HEK293 (cell line): ENCODE results near the gene SAMHD1.

Experiments
- FEZF1 ChIP-seq: fragments of 450-650 bp; formaldehyde crosslinking; IDR thresholded peaks from 2 replicates; pipeline ENCODE4 v1.5.1; 2016; ENCODE audit warnings: missing biosample characterization, missing genetic modification characterization
- GLI2 ChIP-seq: fragments of 450-650 bp; formaldehyde crosslinking; IDR thresholded peaks from 2 replicates; pipeline ENCODE4; 2017; ENCODE audit warnings: missing biosample characterization, missing genetic modification characterization, low read depth, borderline replicate concordance
- HOXC10 ChIP-seq: sonication (generic); formaldehyde crosslinking; IDR thresholded peaks from 2 replicates; pipeline ENCODE4 v1.8.1; 2023; ENCODE audit warnings: mild to moderate bottlenecking, missing genetic modification reagents
- RBAK ChIP-seq: fragments of 450-650 bp; formaldehyde crosslinking; IDR thresholded peaks from 2 replicates; pipeline ENCODE4 v1.5.1; 2016; ENCODE audit warnings: missing biosample characterization, missing genetic modification characterization
- ZBTB7A ChIP-seq: fragments of 450-650 bp; formaldehyde crosslinking; IDR thresholded peaks from 2 replicates; pipeline ENCODE4 v1.5.1; 2016; ENCODE audit warnings: low read depth, missing biosample characterization, missing genetic modification characterization
- ZNF146 ChIP-seq: fragments of 450-650 bp; formaldehyde crosslinking; IDR thresholded peaks from 2 replicates; pipeline ENCODE4 v1.5.1; 2016; ENCODE audit warnings: missing biosample characterization, missing genetic modification characterization
- ZNF148 ChIP-seq: fragments of 450-650 bp; formaldehyde crosslinking; IDR thresholded peaks from 2 replicates; pipeline ENCODE4 v1.5.0; 2017; ENCODE audit warnings: missing biosample characterization, missing genetic modification characterization, borderline replicate concordance
- ZNF16 ChIP-seq: fragments of 450-650 bp; formaldehyde crosslinking; IDR thresholded peaks from 2 replicates; pipeline ENCODE4 v1.5.1; 2016; ENCODE audit warnings: low read depth, missing biosample characterization, missing genetic modification characterization
- ZNF214 ChIP-seq: fragments of 450-650 bp; formaldehyde crosslinking; IDR thresholded peaks from 2 replicates; pipeline ENCODE4 v1.5.1; 2017; ENCODE audit warnings: missing biosample characterization, mild to moderate bottlenecking, missing genetic modification characterization, borderline replicate concordance
- ZNF223 ChIP-seq: fragments of 450-650 bp; formaldehyde crosslinking; IDR thresholded peaks from 2 replicates; pipeline ENCODE4 v1.5.1; 2016; ENCODE audit warnings: missing biosample characterization, missing genetic modification characterization
- ZNF23 ChIP-seq: fragments of 450-650 bp; formaldehyde crosslinking; IDR thresholded peaks from 2 replicates; pipeline ENCODE4 v1.5.1; 2016; ENCODE audit warnings: missing biosample characterization, missing genetic modification characterization, borderline replicate concordance
- ZNF274 ChIP-seq, 2 experiments: fragments of 200-500 bp in 1 of 2; fragments of 450-650 bp in 1 of 2; sonication (Bioruptor generic) in 1 of 2; formaldehyde crosslinking in 1 of 2; IDR thresholded peaks; 2 replicates each; pipeline versions ENCODE4 v1.5.1 to v1.6.1; 2014 to 2016; ENCODE audit warnings: borderline replicate concordance in 1 of 2, inconsistent platforms in 1 of 2, low read length in 1 of 2, missing biosample characterization in 1 of 2, missing genetic modification characterization in 1 of 2
- ZNF311 ChIP-seq: fragments of 450-650 bp; formaldehyde crosslinking; IDR thresholded peaks from 2 replicates; pipeline ENCODE4 v1.5.1; 2017; ENCODE audit warnings: missing biosample characterization, missing genetic modification characterization, borderline replicate concordance
- ZNF324 ChIP-seq: fragments of 450-650 bp; formaldehyde crosslinking; IDR thresholded peaks from 2 replicates; pipeline ENCODE4 v1.5.1; 2016; ENCODE audit warnings: missing biosample characterization, missing genetic modification characterization
- ZNF335 ChIP-seq: fragments of 450-650 bp; formaldehyde crosslinking; conservative IDR thresholded peaks from 2 replicates; pipeline ENCODE4 v1.5.1; 2016; ENCODE audit warnings: missing biosample characterization, missing genetic modification characterization
- ZNF350 ChIP-seq: fragments of 450-650 bp; formaldehyde crosslinking; IDR thresholded peaks from 2 replicates; pipeline ENCODE4 v1.5.0; 2017; ENCODE audit warnings: missing biosample characterization, mild to moderate bottlenecking, missing genetic modification characterization
- ZNF548 ChIP-seq: fragments of 450-650 bp; formaldehyde crosslinking; IDR thresholded peaks from 2 replicates; pipeline ENCODE4 v1.5.1; 2016; ENCODE audit warnings: missing biosample characterization, missing genetic modification characterization
- ZNF585B ChIP-seq: fragments of 450-650 bp; formaldehyde crosslinking; IDR thresholded peaks from 2 replicates; pipeline ENCODE4 v1.5.1; 2016; ENCODE audit warnings: missing biosample characterization, missing genetic modification characterization
- ZNF623 ChIP-seq: fragments of 450-650 bp; formaldehyde crosslinking; IDR thresholded peaks from 2 replicates; pipeline ENCODE4 v1.5.1; 2016; ENCODE audit warnings: missing biosample characterization, missing genetic modification characterization
- ZNF654 ChIP-seq: fragments of 450-650 bp; formaldehyde crosslinking; IDR thresholded peaks from 2 replicates; pipeline ENCODE4 v1.5.1; 2016; ENCODE audit warnings: low read depth, missing biosample characterization, missing genetic modification characterization
- ZNF777 ChIP-seq: fragments of 450-650 bp; formaldehyde crosslinking; IDR thresholded peaks from 2 replicates; pipeline ENCODE4 v1.5.1; 2017; ENCODE audit warnings: missing biosample characterization, missing genetic modification characterization, borderline replicate concordance
- ZSCAN23 ChIP-seq: fragments of 450-650 bp; formaldehyde crosslinking; IDR thresholded peaks from 2 replicates; pipeline ENCODE4 v1.5.1; 2016; ENCODE audit warnings: missing biosample characterization, missing genetic modification characterization
- ZXDB ChIP-seq: fragments of 450-650 bp; formaldehyde crosslinking; IDR thresholded peaks from 2 replicates; pipeline ENCODE4 v1.5.1; 2016; ENCODE audit warnings: missing biosample characterization, missing genetic modification characterization
- TF ChIP-seq, protein P1 (sequence below): fragments of 450-650 bp; formaldehyde crosslinking; IDR thresholded peaks from 2 replicates; pipeline ENCODE4 v1.5.1; 2016; ENCODE audit warnings: missing biosample characterization, missing genetic modification characterization
- TF ChIP-seq, protein P2 (sequence below): fragments of 450-650 bp; formaldehyde crosslinking; IDR thresholded peaks from 2 replicates; pipeline ENCODE4 v1.5.1; 2016; ENCODE audit warnings: missing biosample characterization, missing genetic modification characterization
- TF ChIP-seq, protein P3 (sequence below): fragments of 450-650 bp; formaldehyde crosslinking; IDR thresholded peaks from 2 replicates; pipeline ENCODE4 v1.5.1; 2017; ENCODE audit warnings: missing biosample characterization, missing genetic modification characterization
- TF ChIP-seq, protein P4 (sequence below): IDR thresholded peaks from 2 replicates; pipeline ENCODE4 v1.6.1; 2011; ENCODE audit warnings: mild to moderate bottlenecking, low read depth, low read length, borderline replicate concordance

The SAMHD1 gene

DNA sequence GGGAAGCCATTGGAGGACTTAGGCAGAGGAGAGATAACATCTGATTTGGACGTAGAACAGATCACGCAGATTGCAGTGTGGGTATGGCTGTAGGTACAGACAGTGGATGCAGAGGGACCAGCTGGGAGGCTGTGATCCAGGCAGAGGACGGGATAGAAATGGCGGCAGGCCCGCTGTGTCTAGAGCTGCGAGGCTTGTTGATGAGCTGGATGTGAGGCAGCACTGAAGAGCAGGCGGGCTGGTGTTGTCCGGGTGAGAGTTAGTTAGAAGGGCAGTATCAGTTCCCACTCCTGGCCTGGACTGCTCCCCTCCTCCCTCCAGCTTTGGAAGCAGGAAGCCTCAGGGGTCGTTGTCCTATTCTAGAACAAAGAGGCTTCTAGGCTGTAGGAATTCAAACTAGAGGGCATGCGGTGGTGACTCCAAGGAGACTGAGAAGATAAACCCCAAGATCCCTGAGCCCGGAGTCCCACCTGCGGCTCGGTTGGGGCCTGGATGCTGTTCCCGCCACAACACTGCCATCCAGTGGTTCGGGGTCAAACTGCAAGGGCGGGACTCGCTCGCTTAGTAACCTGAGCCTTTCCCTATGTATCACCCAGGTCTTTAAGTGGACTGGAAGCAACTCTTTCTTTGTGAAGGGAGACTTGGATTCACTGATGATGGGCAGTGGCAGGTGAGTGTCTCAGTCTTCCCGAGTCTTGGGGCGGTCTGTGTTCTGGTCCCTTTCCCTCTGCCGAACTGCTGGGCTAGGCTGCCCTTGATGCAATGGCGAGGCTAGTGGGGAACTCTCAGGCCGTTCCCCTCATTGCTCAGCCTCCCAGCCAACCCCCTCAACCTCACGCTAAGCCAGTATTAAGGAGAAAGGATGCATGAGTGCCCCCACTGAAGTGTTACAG lies 64.4 kb downstream of the SAMHD1 start (continued):
- TF ChIP-seq, protein P1, sequence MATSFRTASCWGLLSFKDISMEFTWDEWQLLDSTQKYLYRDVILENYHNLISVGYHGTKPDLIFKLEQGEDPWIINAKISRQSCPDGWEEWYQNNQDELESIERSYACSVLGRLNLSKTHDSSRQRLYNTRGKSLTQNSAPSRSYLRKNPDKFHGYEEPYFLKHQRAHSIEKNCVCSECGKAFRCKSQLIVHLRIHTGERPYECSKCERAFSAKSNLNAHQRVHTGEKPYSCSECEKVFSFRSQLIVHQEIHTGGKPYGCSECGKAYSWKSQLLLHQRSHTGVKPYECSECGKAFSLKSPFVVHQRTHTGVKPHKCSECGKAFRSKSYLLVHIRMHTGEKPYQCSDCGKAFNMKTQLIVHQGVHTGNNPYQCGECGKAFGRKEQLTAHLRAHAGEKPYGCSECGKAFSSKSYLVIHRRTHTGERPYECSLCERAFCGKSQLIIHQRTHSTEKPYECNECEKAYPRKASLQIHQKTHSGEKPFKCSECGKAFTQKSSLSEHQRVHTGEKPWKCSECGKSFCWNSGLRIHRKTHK (tag by site-specific recombination), result no peak
- TF ChIP-seq, protein P2, sequence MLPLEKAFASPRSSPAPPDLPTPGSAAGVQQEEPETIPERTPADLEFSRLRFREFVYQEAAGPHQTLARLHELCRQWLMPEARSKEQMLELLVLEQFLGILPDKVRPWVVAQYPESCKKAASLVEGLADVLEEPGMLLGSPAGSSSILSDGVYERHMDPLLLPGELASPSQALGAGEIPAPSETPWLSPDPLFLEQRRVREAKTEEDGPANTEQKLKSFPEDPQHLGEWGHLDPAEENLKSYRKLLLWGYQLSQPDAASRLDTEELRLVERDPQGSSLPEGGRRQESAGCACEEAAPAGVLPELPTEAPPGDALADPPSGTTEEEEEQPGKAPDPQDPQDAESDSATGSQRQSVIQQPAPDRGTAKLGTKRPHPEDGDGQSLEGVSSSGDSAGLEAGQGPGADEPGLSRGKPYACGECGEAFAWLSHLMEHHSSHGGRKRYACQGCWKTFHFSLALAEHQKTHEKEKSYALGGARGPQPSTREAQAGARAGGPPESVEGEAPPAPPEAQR (tag by site-specific recombination), result no peak
- TF ChIP-seq ZNF654 (tag by site-specific recombination) (peak; percentile 94), ZNF148 (tag by site-specific recombination) (no peak), RBAK (no peak), ZNF548 (tag by site-specific recombination) (no peak), ZBTB7A (no peak), ZNF350 (tag by site-specific recombination) (no peak), ZXDB (tag by site-specific recombination) (peak; percentile 47; the same call in 1 of the 2 replicates), ZNF223 (tag by site-specific recombination) (no peak), ZNF324 (no peak), ZNF274 (IDR thresholded peaks at IDR 0.05; ENCODE audit: low read length) (no peak), ZNF274 (tag by site-specific recombination; IDR thresholded peaks at IDR 0.05; ENCODE audit: borderline replicate concordance) (no peak), ZNF623 (tag by site-specific recombination) (no peak), ZNF16 (tag by site-specific recombination) (no peak), ZNF585B (tag by site-specific recombination) (no peak), GLI2 (no peak), ZSCAN23 (tag by site-specific recombination) (no peak), FEZF1 (no peak), ZNF777 (no peak), ZNF311 (tag by site-specific recombination) (no peak), ZNF23 (tag by site-specific recombination) (no peak), HOXC10 (CRISPR knock-in tag) (no peak), ZNF335 (tag by site-specific recombination) (no peak), ZNF214 (no peak), ZNF146 (no peak)
- TF ChIP-seq, protein P3, sequence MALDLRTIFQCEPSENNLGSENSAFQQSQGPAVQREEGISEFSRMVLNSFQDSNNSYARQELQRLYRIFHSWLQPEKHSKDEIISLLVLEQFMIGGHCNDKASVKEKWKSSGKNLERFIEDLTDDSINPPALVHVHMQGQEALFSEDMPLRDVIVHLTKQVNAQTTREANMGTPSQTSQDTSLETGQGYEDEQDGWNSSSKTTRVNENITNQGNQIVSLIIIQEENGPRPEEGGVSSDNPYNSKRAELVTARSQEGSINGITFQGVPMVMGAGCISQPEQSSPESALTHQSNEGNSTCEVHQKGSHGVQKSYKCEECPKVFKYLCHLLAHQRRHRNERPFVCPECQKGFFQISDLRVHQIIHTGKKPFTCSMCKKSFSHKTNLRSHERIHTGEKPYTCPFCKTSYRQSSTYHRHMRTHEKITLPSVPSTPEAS (tag by site-specific recombination), result no peak
- TF ChIP-seq, protein P4, sequence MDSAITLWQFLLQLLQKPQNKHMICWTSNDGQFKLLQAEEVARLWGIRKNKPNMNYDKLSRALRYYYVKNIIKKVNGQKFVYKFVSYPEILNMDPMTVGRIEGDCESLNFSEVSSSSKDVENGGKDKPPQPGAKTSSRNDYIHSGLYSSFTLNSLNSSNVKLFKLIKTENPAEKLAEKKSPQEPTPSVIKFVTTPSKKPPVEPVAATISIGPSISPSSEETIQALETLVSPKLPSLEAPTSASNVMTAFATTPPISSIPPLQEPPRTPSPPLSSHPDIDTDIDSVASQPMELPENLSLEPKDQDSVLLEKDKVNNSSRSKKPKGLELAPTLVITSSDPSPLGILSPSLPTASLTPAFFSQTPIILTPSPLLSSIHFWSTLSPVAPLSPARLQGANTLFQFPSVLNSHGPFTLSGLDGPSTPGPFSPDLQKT, result no peak
